Stimulated activated CD4-positive, alpha-beta T cell treated with anti-CD3 and anti-CD28 coated beads, Interleukin-1b, Interleukin-23, amount 100 ng/mL, for 24 hours (primary cell): Measurements from ENCODE around the gene ALOXE3.

Experiments used
- DNase-seq, 4 experiments: peaks; one replicate each; pipeline ENCODE4 v3.0.0-alpha.2; 2020; ENCODE audit warnings: low read depth in 4 of 4, low spot score in 1 of 4

ALOXE3 gene

GRCh38 chr17:8055851-8056231 lies 62.5 kb downstream of the ALOXE3 start:
- no peak for DNase-seq

DNA sequence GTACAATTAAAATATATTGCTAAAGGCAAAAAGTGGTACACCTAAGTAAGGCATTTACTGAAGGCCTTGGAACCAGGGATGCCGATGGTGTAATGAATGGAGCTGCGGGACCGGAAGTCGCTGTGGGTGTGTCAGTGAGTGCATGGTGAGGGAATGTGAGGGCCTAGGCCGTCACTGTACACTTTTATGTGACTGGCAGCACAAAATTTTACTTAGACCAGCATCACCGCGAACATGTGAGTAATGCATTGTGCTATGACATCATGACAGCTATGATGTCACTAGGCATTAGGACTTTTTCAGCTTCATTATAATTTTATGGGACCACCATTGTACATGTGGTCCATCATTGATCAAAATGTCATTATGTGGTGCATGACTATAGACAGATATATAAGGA lies 64.7 kb downstream of the ALOXE3 start:
- no peak for DNase-seq

DNA sequence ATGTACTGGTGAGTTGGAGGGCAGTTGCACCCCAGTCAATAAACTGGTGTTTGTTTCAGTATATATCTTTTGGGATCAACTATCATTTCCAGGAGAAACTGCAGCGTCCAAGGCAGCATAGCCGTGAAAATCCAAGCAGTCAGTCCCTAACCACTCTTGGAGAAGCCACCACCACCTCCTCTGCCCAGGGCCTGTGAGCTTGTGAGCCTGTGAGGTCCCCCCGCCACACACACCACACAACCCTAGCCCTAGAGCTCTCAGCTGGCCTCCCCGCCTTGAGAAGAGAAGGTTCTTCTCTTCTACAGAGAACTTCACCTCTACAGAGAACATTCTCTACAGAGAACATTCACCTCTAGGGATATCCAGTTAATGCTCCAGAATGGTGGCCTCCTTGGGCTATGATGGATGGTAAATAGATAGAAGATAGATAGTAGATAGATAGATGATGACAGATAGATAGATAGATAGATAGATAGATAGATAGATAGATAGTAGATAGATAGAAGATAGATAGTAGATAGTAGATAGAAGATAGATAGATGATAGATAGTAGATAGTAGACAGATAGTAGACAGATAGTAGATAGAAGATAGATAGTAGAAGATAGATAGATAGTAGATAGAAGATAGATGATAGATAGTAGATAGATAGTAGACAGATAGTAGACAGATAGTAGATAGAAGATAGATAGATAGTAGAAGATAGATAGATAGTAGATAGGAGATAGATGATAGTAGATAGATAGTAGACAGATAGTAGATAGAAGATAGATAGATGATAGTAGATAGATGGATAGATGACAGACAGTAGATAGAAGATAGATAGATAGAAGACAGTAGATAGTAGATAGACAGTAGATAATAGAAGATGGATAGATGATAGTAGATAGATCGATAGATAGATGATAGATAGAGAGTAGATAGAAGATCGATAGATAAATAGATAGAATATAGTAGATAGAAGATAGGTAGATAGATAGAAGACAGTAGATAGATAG lies 65.8 kb downstream of the ALOXE3 start:
- no peak for DNase-seq

- no peak for DNase-seq
Observed at GRCh38 chr17:8051831-8052230, 66.5 kb downstream of the ALOXE3 start.

DNA sequence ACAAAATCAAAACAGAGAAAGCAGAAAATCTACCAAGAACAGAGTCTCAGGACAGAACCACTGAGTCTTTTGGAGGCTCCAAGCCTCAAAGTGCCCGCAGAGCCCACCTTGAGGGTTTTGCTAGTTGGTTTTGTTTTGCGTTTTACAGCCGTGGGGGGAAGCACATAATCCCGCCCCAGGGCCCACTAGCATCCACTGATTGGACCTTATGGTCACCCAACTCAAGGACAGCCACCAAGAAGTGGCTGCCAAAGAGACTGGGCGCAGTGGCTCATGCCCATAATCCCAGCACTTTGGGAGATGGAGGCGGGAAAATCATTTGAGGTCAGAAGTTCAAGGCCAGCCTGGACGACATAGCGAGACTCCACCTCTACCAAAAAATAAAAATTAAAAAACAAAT lies 69.6 kb downstream of the ALOXE3 start:
- DNase-seq: no peak

DNA sequence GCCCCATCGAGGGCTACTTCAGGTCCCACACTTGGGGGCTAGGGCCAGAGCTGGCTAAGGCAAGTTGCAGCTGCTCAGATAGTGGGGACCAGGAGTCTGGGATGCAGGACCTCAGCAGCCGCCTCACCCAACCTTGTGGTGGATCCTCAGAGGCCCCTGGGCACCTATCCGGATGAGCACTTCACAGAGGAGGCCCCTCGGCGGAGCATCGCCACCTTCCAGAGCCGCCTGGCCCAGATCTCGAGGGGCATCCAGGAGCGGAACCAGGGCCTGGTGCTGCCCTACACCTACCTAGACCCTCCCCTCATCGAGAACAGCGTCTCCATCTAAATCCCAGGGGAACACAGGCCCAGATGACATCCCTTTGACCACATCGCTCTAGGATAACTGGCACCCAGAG lies 70.1 kb downstream of the ALOXE3 start:
- DNase-seq: no peak

DNA sequence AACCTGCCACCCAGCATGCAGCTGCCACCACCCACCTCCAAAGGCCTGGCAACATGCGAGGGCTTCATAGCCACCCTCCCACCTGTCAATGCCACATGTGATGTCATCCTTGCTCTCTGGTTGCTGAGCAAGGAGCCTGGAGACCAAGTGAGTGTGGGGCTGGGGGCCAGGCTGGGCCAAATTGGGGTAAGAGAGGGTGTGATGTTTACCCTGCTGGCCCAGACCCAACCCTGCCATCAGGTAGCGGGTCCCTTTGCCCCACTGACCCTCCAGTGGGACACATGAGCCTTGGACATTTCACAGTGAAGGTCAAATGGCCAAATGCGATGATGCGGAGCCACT lies 70.6 kb downstream of the ALOXE3 start:
- no peak for DNase-seq

DNA sequence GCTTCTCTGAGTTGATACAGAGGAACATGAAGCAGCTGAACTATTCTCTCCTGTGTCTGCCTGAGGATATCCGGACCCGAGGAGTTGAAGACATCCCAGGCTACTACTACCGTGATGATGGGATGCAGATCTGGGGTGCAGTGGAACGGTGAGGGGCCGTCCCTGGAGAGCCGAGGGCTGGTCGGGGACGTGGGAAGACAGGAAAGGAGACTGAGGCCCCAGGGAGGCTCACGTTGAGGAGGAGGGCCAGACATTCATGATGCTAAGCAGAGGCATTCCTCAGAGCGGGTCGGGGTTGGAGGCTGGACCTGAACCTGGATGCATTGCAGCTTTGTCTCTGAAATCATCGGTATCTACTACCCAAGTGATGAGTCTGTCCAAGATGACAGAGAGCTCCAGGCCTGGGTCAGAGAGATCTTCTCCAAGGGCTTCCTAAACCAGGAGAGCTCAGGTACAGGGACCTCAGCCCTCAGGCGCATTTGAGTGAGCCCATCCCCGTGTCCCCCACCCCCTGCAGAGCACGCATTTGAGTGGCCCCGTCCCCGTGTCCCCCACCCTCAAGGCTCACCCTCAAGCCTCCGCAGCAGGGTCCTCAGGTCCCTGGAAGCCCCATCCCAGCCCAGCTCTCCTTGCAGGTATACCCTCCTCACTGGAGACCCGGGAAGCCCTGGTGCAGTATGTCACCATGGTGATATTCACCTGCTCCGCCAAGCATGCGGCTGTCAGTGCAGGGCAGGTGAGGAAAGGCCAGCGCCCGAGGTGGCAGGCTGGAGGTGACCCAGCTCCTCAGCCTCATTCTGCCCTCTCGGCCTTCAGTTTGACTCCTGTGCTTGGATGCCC lies 71.2 kb downstream of the ALOXE3 start:
- DNase-seq: no peak

- DNase-seq: no peak
Observed at GRCh38 chr17:8046306-8046928, 71.9 kb downstream of the ALOXE3 start.
